SU-DHL-6 (cell line): ENCODE data around the gene YY1.

ENCODE experiments used
- H2AFZ ChIP-seq: fragments of 200-600 bp; sonication (generic); 2 replicates; pipeline ENCODE4 v1.6.1; 2014; ENCODE audit warnings: low read depth, mild to moderate bottlenecking, moderate library complexity, mixed read lengths, antibody characterized with exemption, low read length; ENCODE audit not compliant: severe bottlenecking
- H3F3A ChIP-seq: fragments of 200-600 bp; shearing (Covaris generic); 2 replicates; pipeline ENCODE4 v1.6.0; 2016; ENCODE audit warnings: antibody characterized with exemption, mild to moderate bottlenecking; ENCODE audit not compliant: insufficient read depth
- H3K27ac ChIP-seq: fragments of 200-600 bp; sonication (generic); 2 replicates; pipeline ENCODE4 v1.5.1; 2016; ENCODE audit warnings: low read depth, mild to moderate bottlenecking, low read length, moderate library complexity, mixed read lengths
- H3K27me3 ChIP-seq: fragments of 200-600 bp; sonication (generic), shearing (Covaris generic); 2 replicates; pipeline ENCODE4 v1.6.0; 2014; ENCODE audit warnings: mild to moderate bottlenecking, low read length
- H3K36me3 ChIP-seq: fragments of 200-600 bp; sonication (generic); 2 replicates; pipeline ENCODE4 v1.6.1; 2014; ENCODE audit warnings: mild to moderate bottlenecking, low read length, mixed read lengths
- H3K4me2 ChIP-seq: fragments of 300-600, 200-600 bp; shearing (Covaris generic), sonication (generic); 2 replicates; pipeline ENCODE4 v1.6.0; 2014; ENCODE audit warnings: low read length, low read depth, mild to moderate bottlenecking; ENCODE audit not compliant: poor library complexity, severe bottlenecking
- H3K4me3 ChIP-seq: fragments of 200-600 bp; sonication (generic); 2 replicates; pipeline ENCODE4 v1.5.1; 2014; ENCODE audit warnings: antibody characterized with exemption, low read length, mild to moderate bottlenecking, mixed read lengths; ENCODE audit not compliant: insufficient read depth, poor library complexity, severe bottlenecking
- H3K79me2 ChIP-seq: fragments of 200-600 bp; sonication (generic); 2 replicates; pipeline ENCODE4 v1.6.1; 2014; ENCODE audit warnings: mild to moderate bottlenecking, low read length, moderate library complexity; ENCODE audit not compliant: insufficient read depth
- H3K9ac ChIP-seq: fragments of 200-600 bp; sonication (generic); 2 replicates; pipeline ENCODE4 v1.7.0; 2014; ENCODE audit warnings: mild to moderate bottlenecking, low read length
- H3K9me2 ChIP-seq: fragments of 200-600 bp; sonication (generic); replicated peaks from 2 replicates; pipeline ENCODE4 v1.6.1; 2014; ENCODE audit warnings: low read length; ENCODE audit not compliant: insufficient read depth
- H3K9me3 ChIP-seq: fragments of 200-600 bp; sonication (generic); 2 replicates; pipeline ENCODE4 v1.6.1; 2014; ENCODE audit warnings: low read length, mixed read lengths; ENCODE audit not compliant: insufficient read depth
- H4K20me1 ChIP-seq: fragments of 200-600 bp; sonication (generic); 2 replicates; pipeline ENCODE4 v1.6.1; 2014; ENCODE audit warnings: low read depth, mild to moderate bottlenecking, antibody characterized with exemption, low read length, moderate library complexity, mixed read lengths
- EZH2phosphoT487 ChIP-seq: fragments of 200-600 bp; sonication (generic), shearing (Covaris generic); conservative IDR thresholded peaks from 2 replicates; pipeline ENCODE4 v1.6.1; 2018; ENCODE audit warnings: mild to moderate bottlenecking, antibody characterized with exemption, low read length, moderate library complexity, mixed read lengths
- TF ChIP-seq, protein P1 (sequence below): fragments of 200-600 bp; sonication (generic); IDR thresholded peaks from one replicate; pipeline ENCODE4 v1.5.1; 2017; ENCODE audit warnings: antibody characterized with exemption, mild to moderate bottlenecking, low read length, moderate library complexity; ENCODE audit not compliant: insufficient read depth, poor library complexity, severe bottlenecking

The YY1 gene

DNA sequence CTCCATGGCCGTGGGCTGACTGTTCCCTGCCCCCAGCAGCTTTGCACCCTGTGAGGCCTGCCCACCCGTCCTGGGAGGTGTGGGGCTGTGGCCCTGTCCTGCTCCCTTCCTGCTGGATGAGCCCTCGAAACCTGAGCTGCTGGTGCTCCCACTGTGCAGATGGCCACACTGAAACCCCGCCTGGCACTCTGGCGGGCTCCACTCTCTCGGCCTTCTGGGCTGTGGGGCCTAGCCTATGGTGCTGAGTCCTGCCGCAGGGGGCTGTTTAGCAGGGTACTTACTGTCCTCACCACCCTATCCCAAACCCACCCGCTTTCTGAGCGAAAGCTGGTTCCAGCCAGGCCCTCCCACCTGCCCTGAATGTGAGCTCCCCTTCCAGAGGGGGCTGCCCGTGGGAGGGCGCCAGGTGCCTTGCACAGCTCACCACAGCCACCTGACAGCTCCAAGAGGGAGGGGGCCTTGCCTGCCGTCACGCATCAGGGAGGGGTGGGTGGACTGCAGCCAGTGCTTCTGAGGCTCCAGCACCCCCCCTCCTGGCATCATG lies 91.5 kb downstream of the YY1 start:
- Histone ChIP-seq H3K27me3 (no peaks in the 10 kb centered on the region), H2AFZ (no peak overlapping the region), H3K9me3 (no peaks in the 10 kb centered on the region), H3K27ac (no peak overlapping the region), H3K4me2 (no peak overlapping the region), H3K9ac (no peak overlapping the region), H4K20me1 (no peaks in the 10 kb centered on the region), H3K9me2 (no peaks in the 10 kb centered on the region), H3K4me3 (no peak overlapping the region), H3K36me3 (no peaks in the 10 kb centered on the region), H3F3A (no peaks in the 10 kb centered on the region), H3K79me2 (no peaks in the 10 kb centered on the region)
- TF ChIP-seq, protein P1, sequence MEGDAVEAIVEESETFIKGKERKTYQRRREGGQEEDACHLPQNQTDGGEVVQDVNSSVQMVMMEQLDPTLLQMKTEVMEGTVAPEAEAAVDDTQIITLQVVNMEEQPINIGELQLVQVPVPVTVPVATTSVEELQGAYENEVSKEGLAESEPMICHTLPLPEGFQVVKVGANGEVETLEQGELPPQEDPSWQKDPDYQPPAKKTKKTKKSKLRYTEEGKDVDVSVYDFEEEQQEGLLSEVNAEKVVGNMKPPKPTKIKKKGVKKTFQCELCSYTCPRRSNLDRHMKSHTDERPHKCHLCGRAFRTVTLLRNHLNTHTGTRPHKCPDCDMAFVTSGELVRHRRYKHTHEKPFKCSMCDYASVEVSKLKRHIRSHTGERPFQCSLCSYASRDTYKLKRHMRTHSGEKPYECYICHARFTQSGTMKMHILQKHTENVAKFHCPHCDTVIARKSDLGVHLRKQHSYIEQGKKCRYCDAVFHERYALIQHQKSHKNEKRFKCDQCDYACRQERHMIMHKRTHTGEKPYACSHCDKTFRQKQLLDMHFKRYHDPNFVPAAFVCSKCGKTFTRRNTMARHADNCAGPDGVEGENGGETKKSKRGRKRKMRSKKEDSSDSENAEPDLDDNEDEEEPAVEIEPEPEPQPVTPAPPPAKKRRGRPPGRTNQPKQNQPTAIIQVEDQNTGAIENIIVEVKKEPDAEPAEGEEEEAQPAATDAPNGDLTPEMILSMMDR = no peak
- no peak for TF ChIP-seq EZH2phosphoT487

DNA sequence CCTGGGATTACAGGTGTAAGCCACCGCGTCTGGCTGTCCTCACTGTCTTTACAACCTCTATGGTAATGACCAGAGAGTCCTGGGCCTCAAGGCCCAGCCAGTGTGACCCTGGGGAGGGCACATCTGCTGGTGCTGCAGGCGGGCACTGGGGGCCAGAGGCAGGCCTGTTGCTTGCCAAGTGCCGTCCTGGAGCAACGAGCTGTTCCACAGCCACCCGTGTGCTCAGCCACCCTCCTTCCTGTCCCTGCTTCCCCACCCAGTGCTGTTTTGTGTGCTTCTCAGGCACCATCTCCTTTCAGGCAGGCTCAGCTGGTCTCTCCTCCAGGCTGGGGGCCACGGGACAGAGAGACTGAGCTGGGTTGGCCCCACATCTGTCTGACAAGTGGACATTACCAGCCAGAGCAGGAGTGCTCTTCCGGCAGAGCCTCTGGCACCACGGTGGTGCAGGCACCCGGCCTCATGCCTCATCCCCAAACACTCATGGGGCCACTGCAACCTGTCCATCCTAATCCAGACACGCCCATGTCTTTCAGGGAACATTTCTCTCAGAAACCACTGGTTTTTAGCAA lies 93.2 kb downstream of the YY1 start:
- H3K27ac ChIP-seq = no peak overlapping the region
- no peaks in the 10 kb centered on the region for H4K20me1 ChIP-seq
- H3K79me2 ChIP-seq = no peaks in the 10 kb centered on the region
- no peak overlapping the region for H3K9ac ChIP-seq
- H3K9me3 ChIP-seq = no peaks in the 10 kb centered on the region
- H3K9me2 ChIP-seq = no peaks in the 10 kb centered on the region
- H3K27me3 ChIP-seq = no peaks in the 10 kb centered on the region
- H3K36me3 ChIP-seq = no peaks in the 10 kb centered on the region
- H3F3A ChIP-seq = no peaks in the 10 kb centered on the region
- no peak overlapping the region for H2AFZ ChIP-seq
- TF ChIP-seq, protein P1 = no peak
- TF ChIP-seq EZH2phosphoT487 = no peak
- H3K4me3 ChIP-seq = no peak overlapping the region
- H3K4me2 ChIP-seq = no peak overlapping the region
